Sigmoid colon (tissue), 7 donors: ENCODE data around the gene GPC6. TPM values are rescaled to one million over a fixed set of nuclear protein-coding genes. Genes with fewer than 3 reads are reported as not detected.

Experiments used
- DNase-seq: peaks from one replicate; pipeline ENCODE4 v3.0.0-alpha.2; 2019
- H3K27ac ChIP-seq, 4 donors: fragments of 200-600 bp; sonication (generic); one replicate each; pipeline ENCODE4 v1.5.1; 2016 to 2019; ENCODE audit warnings: mild to moderate bottlenecking in 1 of 4
- H3K27me3 ChIP-seq, 3 donors: fragments of 200-600 bp; sonication (generic); one replicate each; pipeline ENCODE4 v1.5.1; 2019; ENCODE audit warnings: mild to moderate bottlenecking in 1 of 3
- H3K36me3 ChIP-seq, 4 donors: fragments of 200-600 bp; sonication (generic); one replicate each; pipeline ENCODE4 v1.5.1; 2016 to 2019
- H3K4me1 ChIP-seq, 4 donors: fragments of 200-600 bp; sonication (generic); one replicate each; pipeline ENCODE4 v1.5.1; 2017 to 2019
- H3K4me3 ChIP-seq, 4 donors: fragments of 200-600 bp; sonication (generic); one replicate each; pipeline ENCODE4 v1.5.1; 2017 to 2019; ENCODE audit warnings: mild to moderate bottlenecking in 2 of 4, moderate library complexity in 1 of 4
- H3K9me3 ChIP-seq, 4 donors: fragments of 200-600 bp in 3 of 4; sonication (generic) in 3 of 4; one replicate each; pipeline versions ENCODE4 v1.5.1 to v1.6.1; 2013 to 2019
- CTCF ChIP-seq, 4 experiments: fragments of 450-650 bp in 3 of 4; fragments of 200-600 bp in 1 of 4; IDR thresholded peaks; one replicate each; pipeline ENCODE4 v1.5.1; 2016 to 2019; ENCODE audit warnings: antibody characterized with exemption in 4 of 4, mild to moderate bottlenecking in 3 of 4, moderate library complexity in 2 of 4
- EP300 ChIP-seq, 4 donors: sonication (generic); formaldehyde crosslinking; IDR thresholded peaks; one replicate each; pipeline ENCODE4 v1.6.1; 2017; ENCODE audit warnings: antibody characterized with exemption in 4 of 4
- POLR2A ChIP-seq, 2 donors: fragments of 450-650 bp; IDR thresholded peaks; one replicate each; pipeline ENCODE4 v1.6.1; 2016; ENCODE audit warnings: antibody characterized with exemption in 2 of 2, mild to moderate bottlenecking in 2 of 2, moderate library complexity in 2 of 2
- POLR2AphosphoS5 ChIP-seq, 4 donors: sonication (generic); formaldehyde crosslinking; IDR thresholded peaks; one replicate each; pipeline ENCODE4 v1.6.1; 2017; ENCODE audit warnings: antibody characterized with exemption in 4 of 4
- WGBS, 2 donors: extraction: QIAGEN DNeasy Blood & Tissue Kit; methylation state at CpG; one replicate each; pipeline ENCODE4 v1.1.7; 2013; 5-methylcytosine and 5-hydroxymethylcytosine counted together
- intact Hi-C: fragments of 100-400 bp; cut with DNase I; formaldehyde crosslinking; loops from one replicate; pipeline ENCODE4 v1.15.1; 2023
- polyA plus RNA-seq, 3 donors: library from polyadenylated mRNA; stranded (reverse); fragments of 200-250 nt; gene quantifications; one replicate each; pipeline ENCODE4 v1.2.3, GENCODE V29; 2013
- total RNA-seq, 4 donors: library from RNA; depleted of rRNA; stranded (reverse); fragments of >200 nt; gene quantifications; one replicate each; pipeline ENCODE4 v1.1.0, GENCODE V29; 2016
- donor health status: healthy with polysubstance abuse.
- donor health status: Bipolar disorder and iron deficiency.
- donor health status: healthy.

GPC6 gene
- total and polyA plus RNA-seq, 7 donors: 0.23 to 27.5 (median 14.4) TPM

DNA sequence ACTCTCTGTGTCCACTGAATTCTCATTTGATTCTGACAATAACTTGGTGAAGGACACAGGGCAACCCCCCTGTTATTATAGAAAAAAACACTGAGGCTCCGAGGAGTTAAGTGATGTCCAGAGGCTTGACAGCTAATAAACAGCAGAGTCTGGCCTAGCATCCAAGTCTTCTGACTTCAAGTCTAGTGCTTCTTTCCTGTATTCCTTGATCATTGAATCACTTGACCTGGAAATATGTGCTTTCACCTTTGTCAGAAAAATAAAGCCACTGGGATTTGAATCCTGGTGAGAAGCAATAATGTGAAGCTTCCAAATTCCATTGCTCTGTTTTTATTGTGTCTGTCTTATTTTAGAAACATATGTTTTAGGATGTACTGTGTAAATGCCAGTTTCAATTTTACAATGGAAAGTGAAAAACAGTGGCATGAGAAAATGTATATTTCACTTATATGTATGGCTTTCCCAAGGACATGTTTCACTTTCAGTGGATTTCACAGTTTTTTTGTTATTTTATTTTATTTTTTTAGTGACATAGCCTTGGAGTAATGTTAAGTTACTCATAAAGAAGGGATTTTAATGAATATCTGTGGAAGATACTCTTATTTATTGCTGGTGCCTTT, 190.2 kb downstream of the GPC6 start:
- TF ChIP-seq POLR2AphosphoS5 (IDR thresholded peaks at IDR 0.05): no peak
- DNase-seq: no peak
- H3K27ac ChIP-seq: no peak overlapping the region
- no peaks in the 10 kb centered on the region for H3K36me3 ChIP-seq
- WGBS, 2 donors: 64 to 79% methylated on average over 1 of the region's 1 CpG
- intact Hi-C loops: no loop called here
- no peaks in the 10 kb centered on the region for H3K27me3 ChIP-seq
- H3K9me3 ChIP-seq: no peaks in the 10 kb centered on the region
- H3K4me1 ChIP-seq: no peaks in the 10 kb centered on the region
- H3K4me3 ChIP-seq: no peak overlapping the region

GRCh38 chr13:93418398-93418797, 191.8 kb downstream of the GPC6 start:
- no peaks in the 10 kb centered on the region for H3K27me3 ChIP-seq
- H3K27ac ChIP-seq: no peak overlapping the region
- no peak for DNase-seq
- H3K36me3 ChIP-seq: no peaks in the 10 kb centered on the region
- WGBS, 2 donors: 79 to 97% methylated on average over 8 of the region's 8 CpGs
- TF ChIP-seq POLR2A (IDR thresholded peaks at IDR 0.05) (no peak), POLR2AphosphoS5 (IDR thresholded peaks at IDR 0.05) (no peak), CTCF (IDR thresholded peaks at IDR 0.05) (no peak), EP300 (IDR thresholded peaks at IDR 0.05) (no peak)
- no peaks in the 10 kb centered on the region for H3K9me3 ChIP-seq
- H3K4me1 ChIP-seq: no peaks in the 10 kb centered on the region
- intact Hi-C loops: no loop called here
- no peak overlapping the region for H3K4me3 ChIP-seq

DNA sequence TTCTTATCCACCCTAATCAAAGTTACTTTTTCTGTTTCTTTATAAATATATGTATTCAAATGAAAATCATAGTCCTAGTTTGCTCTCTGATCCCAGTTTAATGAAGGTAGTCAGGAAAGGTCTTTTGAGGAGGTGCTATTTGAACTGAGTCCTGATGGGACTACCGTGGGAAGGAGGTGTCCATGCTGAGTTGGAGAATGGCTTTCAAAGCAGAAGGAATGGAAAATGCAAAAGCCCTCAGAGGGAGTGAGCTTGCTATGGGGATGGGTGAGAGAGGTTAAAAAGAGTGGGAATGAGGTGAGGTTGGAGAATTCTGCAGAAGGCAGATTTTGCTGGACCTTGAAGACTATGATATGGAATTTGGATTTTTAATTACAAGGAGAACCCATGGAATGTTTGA, 193.6 kb downstream of the GPC6 start:
- H3K27me3 ChIP-seq: no peaks in the 10 kb centered on the region
- no peaks in the 10 kb centered on the region for H3K36me3 ChIP-seq
- H3K4me3 ChIP-seq: no peak overlapping the region
- H3K27ac ChIP-seq: no peak overlapping the region
- WGBS, 2 donors: 58 to 79% methylated on average over 1 of the region's 1 CpG
- intact Hi-C loops: no loop called here
- TF ChIP-seq POLR2A (IDR thresholded peaks at IDR 0.05) (no peak), EP300 (IDR thresholded peaks at IDR 0.05) (no peak), POLR2AphosphoS5 (IDR thresholded peaks at IDR 0.05) (no peak), CTCF (IDR thresholded peaks at IDR 0.05) (no peak)
- DNase-seq: no peak
- no peaks in the 10 kb centered on the region for H3K9me3 ChIP-seq
- H3K4me1 ChIP-seq: no peaks in the 10 kb centered on the region

DNA sequence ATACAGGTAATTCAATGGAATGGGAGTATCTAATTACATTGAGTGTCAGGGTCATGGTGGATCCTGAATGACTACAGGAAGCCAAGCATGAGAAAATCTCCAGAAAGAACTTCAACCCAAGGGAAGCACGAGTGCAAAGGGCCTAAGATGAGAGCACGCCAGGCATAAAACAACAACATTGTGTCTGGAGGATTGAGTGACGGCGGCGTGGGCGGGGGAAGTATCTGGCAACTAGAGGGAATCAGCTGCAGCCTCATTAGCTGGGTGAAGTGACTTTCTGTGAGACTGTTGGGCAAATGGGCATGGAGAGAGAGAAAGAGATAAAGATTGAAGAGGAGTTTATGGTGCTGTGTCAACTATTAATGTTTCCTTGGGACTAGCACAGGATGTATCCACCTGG, 194.3 kb downstream of the GPC6 start:
- no peaks in the 10 kb centered on the region for H3K4me1 ChIP-seq
- intact Hi-C loops: no loop called here
- 81 to 89% methylated on average over 6 of the region's 6 CpGs for WGBS, 2 donors

DNA sequence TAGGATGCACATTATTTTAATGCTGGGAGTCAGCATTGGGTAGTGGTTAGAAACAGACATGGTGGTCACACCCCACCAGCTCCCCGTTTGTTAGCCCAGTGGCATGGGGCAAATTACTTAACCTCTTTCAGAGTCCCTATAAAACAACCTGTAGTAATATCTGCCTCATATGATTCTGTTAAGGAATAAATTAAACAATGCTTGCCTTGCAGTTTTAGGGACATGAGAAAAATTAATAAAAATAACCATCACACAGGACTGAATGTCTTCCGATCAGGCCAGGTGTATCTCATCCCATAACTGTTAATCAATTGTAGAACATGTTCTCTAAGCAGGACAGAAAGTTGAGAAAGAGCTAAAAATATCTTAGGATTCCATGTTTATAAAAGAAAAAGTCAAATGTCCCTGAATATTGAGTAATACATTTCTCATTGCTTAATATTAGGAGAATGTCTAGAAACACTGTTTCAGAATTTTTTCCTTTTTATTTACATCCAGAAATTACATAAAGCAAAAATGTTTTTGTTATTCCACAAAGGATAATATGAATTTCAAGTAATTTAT, 196.5 kb downstream of the GPC6 start:
- H3K27ac ChIP-seq: peak overlapping the region in 1 of 4 donors; percentile 27

More for the DNA sequence above, 194.3 kb downstream of the GPC6 start:
- H3K27ac ChIP-seq: no peak overlapping the region
- no peaks in the 10 kb centered on the region for H3K27me3 ChIP-seq
- TF ChIP-seq CTCF (IDR thresholded peaks at IDR 0.05) (no peak), POLR2A (IDR thresholded peaks at IDR 0.05) (no peak)
- no peaks in the 10 kb centered on the region for H3K9me3 ChIP-seq
- H3K4me3 ChIP-seq: no peak overlapping the region
- DNase-seq: no peak
- no peaks in the 10 kb centered on the region for H3K36me3 ChIP-seq

DNA sequence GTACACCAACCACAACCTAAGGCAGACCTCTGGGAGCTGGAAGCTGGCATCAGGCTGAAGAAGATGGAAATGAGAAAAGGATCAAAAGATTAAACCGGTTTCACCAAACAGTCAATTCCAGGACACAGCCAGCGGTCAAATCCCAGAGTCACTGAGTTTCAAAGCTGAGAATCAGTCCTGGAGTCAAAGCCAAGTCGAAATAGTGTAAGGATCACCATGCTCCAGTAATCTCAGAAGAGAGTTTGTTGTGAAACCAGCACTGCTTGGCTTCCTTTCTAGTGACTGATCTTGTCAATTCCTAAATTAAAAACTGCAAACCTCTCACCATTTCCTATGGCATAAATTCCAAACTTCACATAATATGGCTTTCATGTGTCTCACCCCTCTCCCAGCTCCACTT, 198.8 kb downstream of the GPC6 start:
- Histone ChIP-seq H3K4me3 (no peak overlapping the region), H3K27me3 (no peaks in the 10 kb centered on the region)
- 75 to 90% methylated on average over 3 of the region's 3 CpGs for WGBS, 2 donors

More for the DNA sequence above, 196.5 kb downstream of the GPC6 start:
- H3K36me3 ChIP-seq: no peaks in the 10 kb centered on the region
- peak in 1 of 4 donors; percentile 35 for TF ChIP-seq POLR2AphosphoS5 (IDR thresholded peaks at IDR 0.05)
- TF ChIP-seq EP300 (IDR thresholded peaks at IDR 0.05): no peak
- no peak for DNase-seq
- 83 to 84% methylated on average over 2 of the region's 2 CpGs for WGBS, 2 donors
- no peaks in the 10 kb centered on the region for H3K27me3 ChIP-seq
- H3K9me3 ChIP-seq: no peaks in the 10 kb centered on the region
- intact Hi-C loops: no loop called here
- H3K4me3 ChIP-seq: no peak overlapping the region
- no peaks in the 10 kb centered on the region for H3K4me1 ChIP-seq

More for the DNA sequence above, 198.8 kb downstream of the GPC6 start:
- intact Hi-C loops: no loop called here
- H3K9me3 ChIP-seq: no peaks in the 10 kb centered on the region
- H3K36me3 ChIP-seq: no peaks in the 10 kb centered on the region
- no peaks in the 10 kb centered on the region for H3K4me1 ChIP-seq
- no peak for DNase-seq
- no peak overlapping the region for H3K27ac ChIP-seq
- TF ChIP-seq EP300 (IDR thresholded peaks at IDR 0.05) (no peak), POLR2A (IDR thresholded peaks at IDR 0.05) (no peak), CTCF (IDR thresholded peaks at IDR 0.05) (no peak), POLR2AphosphoS5 (IDR thresholded peaks at IDR 0.05) (no peak)
